Measurements from ENCODE around the gene SHCBP1L. TPM values are rescaled to one million over a fixed set of nuclear protein-coding genes. Genes with fewer than 3 reads are reported as not detected.

SHCBP1L gene
- not detected for total RNA-seq
- polyA plus RNA-seq, result not detected
- long read RNA-seq, donor 1, result 0 reads
- long read RNA-seq, donor 2, transcript SHCBP1L-201 (10 exons, 2,317 nt), result major isoform, 9 of 55 reads
- long read RNA-seq, donor 2, partial matches to known transcripts, result 41 of 55 reads
- long read RNA-seq, donor 2, other reads (novel, unspliced or antisense), result 5 of 55 reads
- long read RNA-seq, donor 3, result 0 reads

DNA sequence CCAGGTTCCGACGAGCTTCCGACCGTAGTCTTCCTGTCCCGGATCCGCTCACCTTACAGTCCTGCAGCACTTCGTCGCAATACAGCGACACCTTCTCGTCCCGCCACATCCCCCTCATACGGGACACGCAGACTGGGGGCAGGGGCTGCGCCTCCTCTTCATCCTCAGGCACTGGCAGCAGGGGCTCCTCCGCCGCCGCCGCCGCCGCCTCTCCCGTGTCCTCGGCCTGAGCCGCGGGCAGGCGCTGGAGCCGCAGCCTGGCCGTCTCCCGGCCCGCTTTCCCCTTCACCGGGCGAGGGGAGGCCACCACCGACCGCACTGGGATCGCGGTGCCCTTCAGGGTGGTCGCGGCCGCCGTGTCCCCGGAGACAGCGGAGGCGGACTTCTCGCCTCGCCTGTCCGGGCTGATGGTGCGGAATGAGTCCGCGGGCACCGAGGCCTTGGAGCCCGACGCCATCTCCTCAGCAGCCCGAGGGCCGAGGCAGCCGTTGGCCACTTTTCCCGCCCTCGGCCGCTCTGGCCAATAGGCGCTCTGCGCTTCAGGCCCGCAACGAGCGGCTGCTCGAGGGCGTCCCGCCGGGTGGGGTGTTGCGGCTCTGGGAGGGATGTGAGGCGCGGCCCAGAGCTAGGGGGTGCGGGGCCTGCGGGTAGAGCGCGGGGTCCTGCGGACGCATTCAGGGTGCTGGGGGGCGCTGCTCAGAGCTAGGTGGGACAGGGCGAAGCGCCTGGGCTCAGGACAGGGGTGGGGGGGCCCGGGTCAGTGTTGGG is at the start of gene SHCBP1L:
TSS of gene SHCBP1L (minus strand) at position 490 of the 768 bp plus-strand sequence. CDS start at position 457, 33 bp downstream.
- intact Hi-C loops (cut with DNase I), result loop anchor here in 1 of 4 donors (10.0 kb wide), 1 partner anchor 372 kb away; no protein-coding TSS in a partner anchor
- Histone ChIP-seq H3K27me3 (no peaks in the 10 kb centered on the region), H3K36me3 (no peaks in the 10 kb centered on the region), H3K4me3 (no peak within 1 kb of the TSS), H3K9me3 (no peaks in the 10 kb centered on the region), H3K27ac (no peak within 1 kb of the TSS), H3K4me1 (ENCODE audit: insufficient read depth) (peaks cover 4% of the 10 kb centered on the region)
- TF ChIP-seq EP300 (IDR thresholded peaks at IDR 0.05), result no peak
- TF ChIP-seq, protein P1, sequence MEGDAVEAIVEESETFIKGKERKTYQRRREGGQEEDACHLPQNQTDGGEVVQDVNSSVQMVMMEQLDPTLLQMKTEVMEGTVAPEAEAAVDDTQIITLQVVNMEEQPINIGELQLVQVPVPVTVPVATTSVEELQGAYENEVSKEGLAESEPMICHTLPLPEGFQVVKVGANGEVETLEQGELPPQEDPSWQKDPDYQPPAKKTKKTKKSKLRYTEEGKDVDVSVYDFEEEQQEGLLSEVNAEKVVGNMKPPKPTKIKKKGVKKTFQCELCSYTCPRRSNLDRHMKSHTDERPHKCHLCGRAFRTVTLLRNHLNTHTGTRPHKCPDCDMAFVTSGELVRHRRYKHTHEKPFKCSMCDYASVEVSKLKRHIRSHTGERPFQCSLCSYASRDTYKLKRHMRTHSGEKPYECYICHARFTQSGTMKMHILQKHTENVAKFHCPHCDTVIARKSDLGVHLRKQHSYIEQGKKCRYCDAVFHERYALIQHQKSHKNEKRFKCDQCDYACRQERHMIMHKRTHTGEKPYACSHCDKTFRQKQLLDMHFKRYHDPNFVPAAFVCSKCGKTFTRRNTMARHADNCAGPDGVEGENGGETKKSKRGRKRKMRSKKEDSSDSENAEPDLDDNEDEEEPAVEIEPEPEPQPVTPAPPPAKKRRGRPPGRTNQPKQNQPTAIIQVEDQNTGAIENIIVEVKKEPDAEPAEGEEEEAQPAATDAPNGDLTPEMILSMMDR (IDR thresholded peaks at IDR 0.05), result no peak
- TF ChIP-seq POLR2A (IDR thresholded peaks at IDR 0.05), result no peak
- no peak for DNase-seq
- WGBS, 3 donors, result 24 to 33% (median 31%) methylated on average over 77 to 79 of the region's 79 CpGs

DNA sequence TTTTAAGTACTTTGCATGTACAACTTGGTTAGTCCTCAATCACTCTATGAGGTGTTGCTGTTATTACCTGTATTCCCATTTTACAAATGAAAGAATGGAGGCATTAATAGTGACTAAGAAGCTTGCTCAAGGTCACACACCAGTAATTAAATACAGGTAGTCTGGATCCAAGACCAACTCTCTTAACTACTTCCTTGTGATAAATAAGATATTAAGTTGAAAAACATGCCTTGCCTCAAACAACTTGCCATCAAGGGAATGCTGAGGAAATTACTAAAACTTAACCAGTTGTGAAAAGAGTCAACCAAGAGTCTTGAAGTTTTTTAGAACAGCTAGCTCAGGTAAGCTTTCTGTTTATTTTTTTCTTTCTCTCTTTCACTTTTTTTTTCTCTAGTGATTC is 49.3 kb upstream of the SHCBP1L start:
- Histone ChIP-seq H3K4me3 (no peak overlapping the region), H3K27ac (no peak overlapping the region), H3K27me3 (no peaks in the 10 kb centered on the region), H3K4me1 (ENCODE audit: insufficient read depth) (no peaks in the 10 kb centered on the region), H3K36me3 (no peaks in the 10 kb centered on the region), H3K9me3 (no peaks in the 10 kb centered on the region)
- intact Hi-C loops (cut with DNase I), result no loop called here
- DNase-seq, result no peak
- TF ChIP-seq, protein P1 (IDR thresholded peaks at IDR 0.05), result no peak
- no peak for TF ChIP-seq EP300 (IDR thresholded peaks at IDR 0.05)
- TF ChIP-seq POLR2A (IDR thresholded peaks at IDR 0.05), result no peak

DNA sequence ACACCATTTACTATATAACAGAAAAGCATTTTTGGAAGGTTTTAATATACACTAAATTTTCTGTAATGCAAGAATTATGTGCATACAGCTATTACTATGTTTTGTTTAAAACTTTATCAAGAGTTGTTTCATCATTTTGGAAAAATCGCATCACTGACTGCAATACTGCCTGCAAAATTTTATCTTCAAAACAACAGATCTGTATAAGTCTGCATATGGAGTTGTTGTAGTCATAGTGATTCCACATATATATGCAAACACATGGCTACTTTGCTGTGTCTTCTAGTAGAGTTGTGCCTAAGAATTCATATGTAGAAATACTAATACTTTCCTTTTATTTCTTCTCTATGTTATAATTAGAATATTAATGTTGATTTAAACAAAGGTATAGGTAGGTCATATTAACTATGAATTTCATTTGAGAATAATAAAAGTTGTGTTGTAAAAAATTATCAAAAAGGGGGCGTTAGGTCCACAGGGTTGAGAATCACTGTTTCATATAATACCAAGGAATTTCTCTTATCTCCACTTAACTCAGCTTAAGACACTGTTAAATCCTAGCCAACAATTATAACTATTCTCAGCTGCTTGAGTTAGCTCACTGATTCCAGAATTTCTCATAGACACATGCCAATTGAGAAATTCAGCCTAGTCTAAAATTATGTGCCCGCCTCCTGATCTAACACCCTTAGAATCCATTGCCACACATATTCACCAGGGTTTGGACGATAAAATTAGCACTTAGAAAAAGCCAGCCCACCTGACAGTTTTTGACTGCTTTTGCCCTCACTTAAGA is 47.4 kb upstream of the SHCBP1L start:
- intact Hi-C loops (cut with DNase I), result no loop called here
- Histone ChIP-seq H3K27me3 (no peaks in the 10 kb centered on the region), H3K9me3 (no peaks in the 10 kb centered on the region), H3K4me3 (no peak overlapping the region), H3K27ac (no peak overlapping the region), H3K36me3 (no peaks in the 10 kb centered on the region), H3K4me1 (ENCODE audit: insufficient read depth) (no peaks in the 10 kb centered on the region)
- DNase-seq, result no peak
- TF ChIP-seq, protein P1 (IDR thresholded peaks at IDR 0.05), result no peak
- TF ChIP-seq EP300 (IDR thresholded peaks at IDR 0.05) (no peak), POLR2A (IDR thresholded peaks at IDR 0.05) (no peak)
- WGBS, 3 donors, result 65 to 67% (median 67%) methylated on average over 4 of the region's 4 CpGs

DNA sequence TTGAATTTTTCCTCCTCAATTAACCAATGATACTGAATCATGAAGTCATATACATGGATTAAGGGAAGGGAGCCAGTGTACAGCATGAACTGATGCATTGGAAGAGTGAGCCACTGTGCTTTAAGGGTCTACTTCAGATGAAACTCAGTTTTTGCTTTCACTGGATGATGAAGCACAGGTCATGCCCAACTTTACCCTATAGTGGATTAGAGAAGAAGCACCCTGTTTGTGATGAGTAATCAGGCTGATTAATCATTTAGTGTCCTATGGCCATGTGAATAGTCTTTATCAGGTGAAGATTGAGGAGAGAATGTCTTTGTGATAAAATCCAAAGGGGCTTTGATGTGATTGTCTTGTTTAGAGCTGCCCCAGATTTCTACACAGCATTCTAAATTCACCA is 45.5 kb upstream of the SHCBP1L start:
- H3K9me3 ChIP-seq, result no peaks in the 10 kb centered on the region
- no peaks in the 10 kb centered on the region for H3K27me3 ChIP-seq
- TF ChIP-seq POLR2A (IDR thresholded peaks at IDR 0.05) (no peak), EP300 (IDR thresholded peaks at IDR 0.05) (no peak)
- TF ChIP-seq, protein P1 (IDR thresholded peaks at IDR 0.05), result no peak
- intact Hi-C loops (cut with DNase I), result no loop called here
- H3K4me3 ChIP-seq, result no peak overlapping the region
- no peaks in the 10 kb centered on the region for H3K36me3 ChIP-seq
- no peak overlapping the region for H3K27ac ChIP-seq
- DNase-seq, result no peak
- H3K4me1 ChIP-seq (ENCODE audit: insufficient read depth), result no peaks in the 10 kb centered on the region

All from ovary (tissue), 10 donors.